Glomerular visceral epithelial cell (primary cell): ENCODE data around the gene ARHGAP8.

ENCODE experiments used
- DNase-seq: peaks from one replicate; pipeline ENCODE4 v3.0.0-alpha.2; 2016; ENCODE audit errors: extremely low spot score

Gene ARHGAP8

DNA sequence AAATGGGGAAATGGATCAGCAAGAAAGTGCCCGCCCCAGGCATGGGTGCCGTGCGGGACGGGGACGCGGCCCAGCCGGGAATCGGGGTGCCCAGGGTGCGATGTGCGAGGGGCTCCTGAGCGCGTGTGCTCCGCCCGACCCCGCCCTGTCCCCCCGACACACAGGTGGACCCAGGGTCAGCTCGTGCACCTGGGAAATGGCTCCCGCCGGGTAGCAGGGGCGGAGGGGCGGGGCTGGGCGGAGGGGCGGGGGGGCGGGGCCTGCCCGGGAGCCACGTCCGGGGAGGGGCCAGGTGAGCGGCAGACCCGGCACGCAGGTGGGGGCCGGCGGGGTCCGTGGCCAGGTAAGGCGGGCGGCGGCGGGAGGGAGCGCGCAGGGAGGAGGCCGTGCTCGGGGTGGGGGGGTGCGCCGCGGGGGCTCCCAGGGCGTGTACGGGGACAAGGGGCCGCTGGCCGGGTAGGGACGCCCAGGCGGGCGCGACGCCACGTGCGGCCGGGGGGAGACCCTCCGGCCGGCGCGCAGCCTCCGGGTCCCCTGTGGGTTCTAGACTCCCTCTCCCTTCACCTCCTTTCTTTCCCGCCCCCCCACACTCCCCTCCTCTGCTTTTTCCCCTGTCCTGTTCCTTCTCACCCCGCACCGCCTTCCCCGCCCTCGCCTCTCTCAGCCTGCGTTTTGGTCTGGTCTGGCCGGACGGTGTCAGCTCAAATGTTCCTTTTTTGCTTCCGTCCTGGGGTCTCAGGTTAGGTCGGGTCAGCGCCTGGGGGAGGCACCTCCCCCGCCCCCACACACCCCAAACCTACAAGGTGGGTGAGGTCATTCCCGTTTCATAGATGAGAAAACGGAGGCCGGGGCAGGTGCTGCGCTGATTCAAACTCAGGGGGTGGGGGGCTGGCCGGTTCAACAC, at the start of gene ARHGAP8:
ARHGAP8 (plus strand) TSS at position 291 of the 904 bp plus-strand sequence. CDS start 33,953 bp downstream, outside the sequence.
- DNase-seq, result no peak

DNA sequence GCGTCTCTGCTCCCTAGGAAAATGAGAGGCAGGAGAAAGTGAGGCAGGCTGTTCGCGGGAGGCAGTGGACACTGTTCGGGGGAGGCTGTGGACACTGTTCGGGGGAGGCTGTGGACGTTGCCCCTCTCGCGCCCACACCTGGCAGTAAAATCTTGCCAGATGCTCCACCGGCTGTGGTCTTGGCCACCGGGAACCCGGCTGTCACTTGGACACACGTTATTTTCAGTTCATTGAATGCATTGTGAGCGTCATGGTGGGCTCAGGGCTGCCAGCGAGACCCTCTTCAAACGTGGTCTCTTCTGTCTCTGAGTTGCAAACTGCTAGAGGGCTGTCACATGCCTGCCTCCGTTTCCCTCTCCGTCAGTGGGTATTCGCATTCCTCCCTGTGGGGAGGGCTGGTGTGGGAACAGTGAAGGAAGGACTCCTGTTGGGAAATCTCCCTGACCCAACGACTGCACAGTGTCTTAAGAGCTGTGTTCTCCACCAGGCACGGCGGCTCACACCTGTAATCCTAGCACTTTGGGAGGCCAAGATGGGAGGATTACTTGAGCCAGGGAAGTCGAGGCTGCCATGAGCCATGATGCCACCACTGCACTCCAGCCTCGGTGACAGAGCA, 49.0 kb upstream of the ARHGAP8 start:
- no peak for DNase-seq

DNA sequence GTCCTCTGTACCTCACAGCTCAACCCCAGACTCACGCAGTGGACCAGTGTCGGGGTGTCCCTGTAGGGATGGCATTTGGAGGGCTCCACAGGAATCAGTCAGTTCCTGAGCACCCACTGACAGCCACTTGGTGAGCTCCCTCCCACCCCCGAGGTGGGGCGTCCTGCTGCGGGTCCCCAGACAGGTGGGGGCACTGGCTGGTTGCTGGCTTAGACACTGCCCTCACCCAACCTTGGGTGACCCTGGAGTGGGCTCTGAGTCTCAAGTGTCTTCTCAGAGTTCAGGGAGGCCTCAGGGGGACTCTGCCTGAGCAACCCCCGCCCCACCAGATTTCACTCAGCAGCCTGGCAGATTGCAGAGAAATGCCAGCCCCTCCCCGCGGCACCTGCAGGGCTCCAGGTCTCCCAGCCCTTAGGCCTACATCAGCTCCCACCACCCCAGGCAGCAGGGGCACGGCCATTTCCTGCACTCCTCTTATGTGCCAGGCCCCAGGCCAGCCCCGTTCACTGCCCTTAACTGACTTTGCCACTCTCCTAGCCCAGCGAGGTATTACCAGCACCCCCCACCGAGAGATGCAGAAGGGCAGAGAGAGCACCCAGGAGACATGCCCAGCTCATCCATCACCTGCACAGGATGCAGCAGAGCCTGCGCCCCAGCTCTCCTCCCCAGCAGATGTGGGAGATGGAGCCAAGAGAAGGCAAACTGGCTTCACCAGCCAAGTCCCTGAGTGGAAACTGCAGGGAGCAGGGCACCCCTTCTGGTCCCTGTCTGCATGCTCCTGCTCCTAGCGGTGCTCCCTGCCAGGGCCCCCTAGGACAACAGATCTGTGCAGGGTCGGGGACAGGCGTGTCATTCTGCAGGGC, 48.0 kb upstream of the ARHGAP8 start:
- DNase-seq, result no peak

DNA sequence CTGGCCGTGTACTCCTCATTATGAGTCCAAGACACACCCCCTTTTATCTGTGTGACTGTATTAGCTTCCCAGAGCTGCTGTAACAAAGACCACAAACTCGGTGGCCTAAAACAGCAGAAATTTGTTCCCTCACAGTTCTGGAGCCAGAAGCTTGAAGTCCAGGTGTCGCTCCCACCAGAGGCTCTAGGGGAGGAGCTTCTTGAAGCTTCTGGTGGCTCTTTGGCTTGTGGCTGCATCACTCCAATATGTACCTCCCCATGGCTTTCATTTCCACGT, 47.4 kb upstream of the ARHGAP8 start:
- DNase-seq, result no peak

DNA sequence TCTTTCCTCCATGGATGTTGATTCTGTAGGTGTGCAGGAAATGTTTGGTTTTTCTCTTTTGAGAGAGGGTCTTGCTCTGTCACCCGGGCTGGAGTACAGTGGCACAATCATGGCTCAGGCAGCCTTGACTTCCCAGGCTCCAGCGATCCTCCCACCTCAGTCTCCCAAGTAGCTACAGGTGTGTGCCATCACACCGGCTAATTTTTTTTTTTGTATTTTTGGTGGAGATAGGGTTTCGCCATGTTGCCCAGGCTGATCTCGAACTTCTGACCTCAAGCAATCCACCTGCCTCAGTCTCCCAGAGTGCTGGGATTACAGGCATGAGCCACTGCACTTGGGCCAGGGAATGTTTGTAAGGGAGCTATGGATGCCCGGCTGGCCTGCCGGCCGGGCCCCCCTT, 45.9 kb upstream of the ARHGAP8 start:
- no peak for DNase-seq

DNA sequence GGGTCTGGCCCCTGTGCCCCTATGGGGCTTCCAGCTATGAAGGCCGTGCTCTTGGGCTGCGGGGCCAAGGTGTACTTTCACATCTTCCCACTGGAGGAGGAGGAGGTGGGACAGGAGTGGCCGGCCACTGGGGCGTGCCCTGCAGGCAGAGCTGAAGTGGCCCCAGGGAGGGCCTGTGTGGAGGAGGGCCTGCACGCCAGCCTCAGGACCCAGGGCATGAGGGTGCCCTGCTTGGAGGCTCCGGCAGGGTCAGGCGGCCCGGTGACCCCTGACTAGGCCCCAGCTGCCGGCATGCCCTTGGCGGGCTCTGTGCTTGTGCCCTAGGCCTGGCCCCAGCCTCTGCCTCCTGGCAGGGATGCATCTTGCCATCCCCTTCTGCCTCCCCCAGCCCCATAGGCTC, 45.2 kb upstream of the ARHGAP8 start:
- no peak for DNase-seq

DNA sequence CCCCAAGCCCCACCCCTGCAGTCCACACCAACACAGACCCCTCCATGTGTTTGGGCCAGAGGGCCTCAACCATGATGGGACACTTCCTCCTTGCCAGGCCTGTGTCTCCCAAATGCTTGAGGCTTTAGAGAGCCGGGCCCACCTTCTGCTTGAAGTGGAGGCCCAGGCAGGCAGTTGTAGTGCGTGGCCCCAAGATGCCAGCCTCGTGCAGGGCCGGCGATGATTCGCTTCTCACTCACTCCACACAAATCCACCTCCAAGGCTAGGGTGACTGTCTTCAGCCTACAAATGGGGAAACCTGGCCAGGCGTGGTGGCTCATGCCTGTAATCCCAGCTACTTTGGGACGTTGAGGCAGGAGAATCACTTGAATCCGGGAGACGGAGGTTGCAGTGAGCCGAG, 44.6 kb upstream of the ARHGAP8 start:
- DNase-seq, result peak; percentile 47

DNA sequence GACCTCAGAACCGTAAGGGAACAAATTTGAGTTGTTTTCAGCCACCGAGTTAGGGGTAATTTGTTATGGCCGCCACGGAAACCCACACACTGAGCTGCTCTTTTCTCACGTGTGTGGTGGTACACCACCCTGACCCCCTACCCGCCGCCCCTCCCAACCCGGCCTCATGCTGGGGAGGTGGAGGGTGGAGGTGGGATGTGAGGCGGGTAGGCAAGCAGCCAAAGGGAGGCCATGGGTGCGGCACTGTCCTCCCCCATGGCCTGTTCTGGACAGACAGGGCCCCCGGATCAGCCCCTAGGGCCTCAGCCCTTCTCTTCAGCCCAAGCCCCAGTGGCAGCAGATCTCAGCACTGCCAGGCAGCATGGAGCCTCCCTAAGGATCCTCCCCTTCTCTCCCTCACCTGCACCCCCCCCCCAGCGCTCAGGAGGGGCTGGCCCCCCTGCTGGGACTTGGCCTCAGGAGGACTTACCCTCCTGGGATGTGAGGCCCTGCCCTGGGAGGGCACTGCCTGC, 42.4 kb upstream of the ARHGAP8 start:
- no peak for DNase-seq

DNA sequence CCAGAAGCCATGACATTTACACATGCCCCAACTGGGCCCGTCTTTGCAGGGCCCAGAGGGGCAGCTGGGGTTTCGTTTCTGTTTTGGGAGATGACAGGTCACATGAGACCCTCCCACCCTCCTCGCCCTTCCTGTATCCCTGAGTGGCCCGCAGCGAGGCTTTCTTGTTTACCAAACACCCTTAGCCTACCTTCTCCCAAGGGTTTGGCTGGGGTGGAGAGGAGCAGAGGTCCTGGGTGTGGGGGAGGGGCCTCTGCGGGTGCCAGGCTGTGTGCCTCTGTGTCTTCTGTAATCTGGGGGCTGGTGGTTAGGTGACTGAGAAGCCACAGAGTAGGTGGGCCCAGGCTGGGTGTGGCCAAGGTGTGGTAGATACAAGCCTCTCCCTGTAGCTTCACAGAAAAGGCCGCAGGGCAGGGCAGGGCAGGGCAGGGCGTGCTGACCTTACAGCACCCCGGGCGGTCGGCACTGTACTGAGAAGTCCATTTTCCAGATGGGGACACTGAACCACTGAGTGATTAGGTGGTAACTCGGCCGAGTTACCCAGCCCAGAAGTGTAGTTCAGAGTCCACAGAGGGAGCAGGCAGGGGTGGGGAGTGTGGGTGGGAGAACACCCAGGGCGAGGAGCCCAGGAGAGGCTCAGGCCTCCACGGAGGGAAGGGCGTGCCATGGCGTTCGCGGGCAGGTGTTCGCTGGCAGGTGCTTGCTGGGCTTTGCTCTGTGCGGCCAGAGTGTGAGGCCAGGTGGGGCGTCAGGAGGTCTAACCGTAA, 41.7 kb upstream of the ARHGAP8 start:
- no peak for DNase-seq

DNA sequence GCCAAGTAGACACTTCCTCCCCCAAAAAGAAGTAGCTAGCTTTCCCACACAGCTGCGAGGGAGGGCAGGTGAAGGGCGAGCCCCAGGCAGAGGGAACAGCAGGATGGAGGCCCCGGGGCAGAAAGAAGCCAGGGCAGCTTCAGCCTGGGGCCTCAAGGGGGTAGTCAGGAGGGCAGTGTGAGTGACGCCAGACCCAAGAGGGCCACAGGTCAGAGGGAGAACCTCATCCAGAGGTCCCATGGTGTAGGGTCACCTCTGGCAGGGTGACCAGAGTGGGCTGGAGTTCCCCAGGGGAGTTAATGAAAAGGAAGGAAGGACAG, 41.2 kb upstream of the ARHGAP8 start:
- no peak for DNase-seq

DNA sequence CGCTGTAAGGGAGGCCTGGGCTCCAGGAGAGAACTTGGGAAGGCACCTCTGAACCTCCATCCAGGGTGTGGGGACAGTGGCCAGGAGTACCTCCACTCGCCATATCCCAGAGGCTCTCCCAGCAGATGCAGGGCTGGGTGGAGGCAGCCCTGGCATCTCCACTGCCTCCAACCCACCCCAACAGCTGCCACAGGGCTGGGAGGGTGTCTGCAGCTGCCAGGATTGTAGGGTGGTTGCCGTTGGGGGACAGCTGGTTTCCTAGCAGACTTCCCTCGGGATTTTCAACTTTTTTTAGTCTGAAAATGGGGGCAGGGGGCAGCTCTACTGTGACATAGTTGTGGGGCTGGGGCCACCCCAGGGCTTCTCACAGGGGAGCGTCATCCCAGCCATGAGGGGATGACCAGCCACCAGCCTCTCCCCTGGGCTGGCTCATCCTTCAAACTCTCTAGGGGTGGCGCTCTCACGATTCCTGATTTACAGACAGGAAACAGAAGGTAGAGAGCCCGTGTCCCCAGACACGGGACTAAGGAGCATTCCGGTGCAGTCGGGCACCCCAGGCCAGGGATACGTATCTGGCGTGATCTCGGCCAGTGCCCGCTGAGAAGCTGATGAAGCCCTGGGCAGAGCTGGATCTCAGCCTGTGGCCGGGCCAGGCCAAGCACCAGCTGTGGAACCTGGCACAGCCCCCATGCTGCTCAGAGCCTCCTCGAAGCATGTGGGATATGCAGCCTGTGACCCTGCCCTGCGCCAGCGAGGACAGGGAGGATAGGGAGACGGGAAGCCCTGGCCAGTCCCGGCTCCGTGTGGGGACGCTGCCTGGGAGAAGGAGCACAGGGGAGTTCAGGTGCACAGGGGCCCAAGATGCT, 40.5 kb upstream of the ARHGAP8 start:
- no peak for DNase-seq

DNA sequence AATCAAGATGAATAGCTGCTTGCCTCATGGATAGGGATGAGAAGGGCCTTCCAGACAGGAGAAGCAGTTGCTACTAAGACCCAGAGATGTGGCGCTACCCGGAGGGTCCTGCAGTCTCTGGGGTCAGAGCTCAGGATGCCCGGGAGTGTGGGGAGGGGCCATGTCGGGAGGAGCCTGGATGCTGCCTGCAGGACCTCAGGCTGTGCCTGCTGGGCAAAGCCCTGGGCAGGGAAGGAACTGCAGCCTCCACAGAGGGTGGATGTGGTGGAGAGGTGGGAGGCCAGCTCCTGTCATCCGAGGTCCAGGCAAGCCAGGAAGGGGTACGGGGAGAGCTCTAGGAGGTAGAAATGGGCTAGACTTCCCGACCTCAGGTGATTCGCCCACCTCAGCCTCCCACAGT, 39.4 kb upstream of the ARHGAP8 start:
- DNase-seq, result no peak

DNA sequence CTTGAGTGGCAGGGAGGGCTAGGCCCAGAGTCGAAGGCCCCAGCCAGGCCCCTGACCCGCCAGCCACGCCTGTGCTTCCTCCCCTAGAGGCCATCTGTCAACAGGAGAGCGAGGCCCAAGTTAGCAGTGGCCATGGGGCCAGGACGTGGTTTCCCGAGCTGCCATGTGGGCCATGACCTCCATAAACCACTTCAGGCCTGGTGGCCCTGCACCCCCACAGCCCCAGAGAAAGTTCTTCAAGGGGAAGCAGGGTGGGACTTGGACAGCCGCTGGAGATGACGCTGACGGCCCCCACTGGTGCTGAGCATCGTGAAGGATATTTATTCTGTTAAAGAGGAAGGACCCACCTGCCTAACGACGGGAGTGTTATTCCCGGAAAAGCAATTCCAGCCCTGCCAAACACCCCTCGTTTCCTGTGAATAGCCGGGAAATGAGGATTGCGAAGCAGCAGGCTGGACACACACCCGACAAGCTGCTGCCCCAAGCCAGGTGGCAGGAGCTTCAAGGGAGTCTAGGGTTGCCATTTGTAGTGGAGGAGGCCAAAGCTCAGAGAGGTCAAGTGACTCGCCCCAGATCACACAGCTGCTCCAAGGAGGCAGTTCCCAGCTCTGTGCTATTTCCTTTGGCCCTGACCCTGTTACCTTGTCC, 37.5 kb upstream of the ARHGAP8 start:
- no peak for DNase-seq

DNA sequence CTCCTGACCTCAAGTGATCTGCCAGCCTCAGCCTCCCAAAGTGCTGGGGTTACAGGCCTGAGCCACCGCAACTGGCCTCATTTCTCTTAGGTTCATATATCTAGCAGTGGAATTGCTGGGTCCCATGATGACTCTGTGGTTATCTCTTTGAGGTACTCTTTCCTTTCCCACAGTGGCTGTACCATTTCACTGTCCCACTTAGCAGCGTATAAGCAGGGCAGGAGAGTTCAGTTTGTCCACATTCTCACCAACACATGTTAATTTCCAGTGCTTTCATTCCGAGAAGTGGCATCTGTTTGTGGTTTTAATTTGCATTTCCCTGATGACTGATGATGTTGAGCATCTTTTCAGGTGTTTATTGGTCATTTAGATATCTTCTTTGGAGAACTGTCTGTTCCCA, 34.0 kb upstream of the ARHGAP8 start:
- DNase-seq, result no peak

DNA sequence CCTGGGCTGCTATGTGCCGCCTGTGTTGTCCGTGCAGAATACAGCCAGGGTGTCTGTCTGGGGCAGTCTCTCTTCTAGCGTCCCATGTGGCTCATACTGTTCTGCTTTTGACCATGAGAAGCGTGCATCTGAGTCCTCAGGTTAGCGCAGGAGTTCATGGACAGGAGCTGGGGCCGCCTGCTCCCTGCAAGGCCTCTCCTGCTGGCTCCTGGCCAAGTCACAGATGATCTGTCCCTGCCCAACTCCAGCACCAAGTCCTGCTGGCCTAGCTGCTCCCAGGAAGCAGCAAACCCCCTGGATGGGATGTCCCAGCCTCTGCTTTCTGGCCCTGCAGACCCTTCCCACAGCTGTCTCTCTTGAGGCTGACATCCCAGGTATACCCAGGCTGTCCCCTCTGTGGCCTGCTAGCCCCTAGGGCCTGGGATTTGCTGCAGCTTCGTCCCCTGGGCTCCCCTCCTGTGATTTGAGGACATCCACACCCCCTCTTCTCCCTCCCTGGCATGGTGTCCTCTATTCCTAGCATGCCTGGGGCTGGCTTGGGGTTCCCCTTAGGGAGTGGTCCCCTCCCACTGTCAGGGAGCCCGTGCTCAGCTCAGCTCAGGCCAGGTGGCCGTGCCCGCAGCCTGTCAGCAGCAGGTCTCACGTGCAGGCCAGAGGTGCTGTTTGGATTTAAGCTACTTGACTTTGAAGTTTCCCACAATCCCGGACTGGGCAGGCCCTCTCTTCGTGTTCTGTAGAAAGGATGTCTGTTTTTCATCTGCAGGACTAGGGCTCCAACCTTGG, 32.6 kb upstream of the ARHGAP8 start:
- DNase-seq, result no peak

DNA sequence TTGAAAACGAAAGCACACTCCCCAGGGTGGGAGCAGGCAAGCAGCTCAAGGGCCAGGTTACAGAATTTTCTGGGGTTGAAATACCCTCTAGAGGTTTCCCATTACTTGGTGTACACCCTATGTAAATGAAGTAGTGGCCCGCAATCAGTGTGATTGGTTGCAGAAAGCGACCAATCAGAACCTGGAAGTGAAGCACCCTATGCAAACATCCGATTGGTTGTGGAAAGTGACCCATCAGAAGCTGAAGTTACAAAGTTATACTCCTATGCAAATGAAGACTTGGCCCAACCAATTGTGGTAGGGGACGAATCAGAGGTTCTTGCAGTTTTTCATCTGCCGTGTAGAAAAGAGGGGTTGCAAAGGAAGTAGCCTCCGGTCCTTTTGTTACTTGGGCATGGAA, 31.2 kb upstream of the ARHGAP8 start:
- DNase-seq, result no peak

DNA sequence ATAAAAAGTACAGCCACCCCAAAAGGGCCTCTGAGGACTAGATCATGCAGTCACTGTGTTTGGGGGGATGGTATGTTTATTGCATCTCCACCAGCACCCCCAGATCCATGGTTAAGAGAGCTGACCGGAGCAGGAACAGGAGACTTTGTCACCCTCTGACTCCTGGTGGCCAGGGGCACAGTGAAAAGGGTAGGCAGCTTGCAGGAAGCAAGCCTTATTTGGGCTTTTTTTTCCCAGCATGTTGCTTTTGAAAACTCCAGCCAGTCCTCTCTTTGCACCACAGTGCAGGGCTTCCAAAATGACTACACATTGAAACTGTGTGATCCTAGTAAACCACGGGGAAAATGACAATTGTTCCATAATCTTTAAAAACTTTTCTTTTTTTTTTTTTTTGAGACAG, 29.8 kb upstream of the ARHGAP8 start:
- DNase-seq, result no peak

DNA sequence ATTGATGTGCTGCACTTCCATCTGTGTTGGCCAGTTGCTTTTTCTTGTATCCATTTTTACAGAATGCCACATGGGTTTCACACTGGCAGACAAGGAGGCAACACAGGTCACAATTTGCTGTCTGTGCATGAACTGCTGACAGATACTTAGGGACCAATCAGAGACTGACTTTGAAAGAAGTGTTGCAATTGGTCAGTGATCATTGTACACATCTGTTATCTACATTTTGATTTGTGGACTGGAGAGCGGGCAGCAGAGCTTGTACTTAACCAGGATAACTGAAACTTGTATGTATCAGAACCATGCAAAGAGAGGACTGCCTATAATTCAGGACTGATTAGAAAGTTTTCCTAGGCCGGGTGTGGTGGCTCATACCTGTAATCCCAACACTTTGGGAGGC, 28.6 kb upstream of the ARHGAP8 start:
- no peak for DNase-seq

DNA sequence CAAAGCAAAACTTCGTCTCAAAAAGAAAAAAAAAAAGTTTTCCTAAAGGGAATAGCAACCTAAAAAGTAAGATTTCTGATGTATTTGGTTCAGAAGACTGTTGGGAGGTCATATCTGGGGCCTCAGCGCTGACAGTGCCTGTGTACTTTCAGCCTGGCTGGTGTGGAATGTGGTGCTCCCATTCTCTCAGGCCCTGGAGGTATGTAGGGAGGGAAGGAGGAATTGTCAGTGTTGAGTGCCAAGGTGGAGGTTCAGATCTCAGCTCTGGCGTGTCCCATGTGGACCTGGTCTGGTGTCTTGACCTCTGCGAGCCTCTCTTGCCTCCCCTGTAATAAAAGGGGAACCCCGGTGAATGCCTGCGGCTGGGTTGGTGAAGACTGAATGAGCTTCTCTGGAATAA, 28.0 kb upstream of the ARHGAP8 start:
- DNase-seq, result no peak

DNA sequence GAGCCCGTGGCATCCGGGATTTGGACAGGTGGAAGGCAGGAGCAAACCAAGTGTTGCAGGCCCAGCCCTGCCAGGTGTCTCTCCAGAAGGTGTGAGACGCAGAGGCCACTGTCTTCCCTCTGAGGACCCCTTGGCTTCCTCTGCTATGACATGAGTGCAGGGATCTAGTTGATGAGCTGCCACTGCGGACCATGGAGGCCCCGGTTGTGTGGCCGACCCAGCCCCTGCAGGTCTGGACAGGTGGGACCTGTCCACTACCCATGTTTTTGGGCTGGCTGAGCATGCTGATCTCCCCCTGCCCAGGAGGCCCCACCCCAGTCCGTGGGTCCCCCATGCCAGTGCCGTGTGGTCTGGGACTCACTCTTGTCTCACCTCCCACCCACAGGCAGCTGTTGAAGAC, 27.5 kb upstream of the ARHGAP8 start:
- DNase-seq, result no peak
